ENCODE measurements around the gene CRTC2. TPM values are rescaled to one million over a fixed set of nuclear protein-coding genes. Genes with fewer than 3 reads are reported as not detected.

Gene CRTC2
- total and polyA plus RNA-seq, 2 of the 4 experiments (the other 2 are of a cell fraction): 2.7 to 20.1 TPM

DNA sequence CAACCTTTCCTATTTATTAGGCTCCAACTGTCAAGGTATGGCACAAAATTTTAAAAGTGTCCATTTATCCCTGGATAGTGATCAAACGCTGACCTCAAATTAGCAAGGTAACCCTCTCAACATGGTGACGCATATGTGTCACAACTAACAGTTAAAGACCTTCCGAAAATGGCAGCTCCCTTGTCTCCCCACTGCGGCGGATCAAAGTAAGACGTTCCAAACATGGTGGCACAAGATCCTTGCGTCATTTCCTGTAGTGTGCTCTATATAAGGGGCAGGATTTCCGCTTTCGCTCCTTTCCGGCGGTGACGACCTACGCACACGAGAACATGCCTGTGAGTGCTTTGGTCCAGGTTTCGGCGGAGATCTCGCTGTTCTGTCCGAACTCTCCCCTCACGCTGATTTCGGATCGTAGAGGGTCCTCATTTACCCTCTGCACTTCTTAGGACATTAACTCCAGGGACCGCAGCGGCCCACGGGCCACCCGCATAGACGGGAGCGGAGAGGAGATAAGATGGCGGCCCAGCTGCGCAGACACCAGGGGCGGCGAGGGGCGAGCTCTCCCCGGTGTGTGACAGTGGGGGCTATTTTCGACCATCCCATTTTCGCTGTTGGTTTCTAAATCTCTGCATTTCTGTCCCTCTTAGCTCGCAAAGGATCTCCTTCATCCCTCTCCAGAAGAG is 32.2 kb upstream of the CRTC2 start, which contains the start of gene RPS27 (continued):
- TF ChIP-seq RCOR1 (IDR thresholded peaks at IDR 0.05; ENCODE audit: insufficient replicate concordance, low read length) (no peak), FOS (IDR thresholded peaks at IDR 0.05; ENCODE audit: low read depth, low read length) (peak; percentile 47; the same call in 1 of the 2 replicates), NFE2L2 (IDR thresholded peaks at IDR 0.05; ENCODE audit: low read depth, low read length) (no peak; the same call in 1 of the 2 replicates)

DNA sequence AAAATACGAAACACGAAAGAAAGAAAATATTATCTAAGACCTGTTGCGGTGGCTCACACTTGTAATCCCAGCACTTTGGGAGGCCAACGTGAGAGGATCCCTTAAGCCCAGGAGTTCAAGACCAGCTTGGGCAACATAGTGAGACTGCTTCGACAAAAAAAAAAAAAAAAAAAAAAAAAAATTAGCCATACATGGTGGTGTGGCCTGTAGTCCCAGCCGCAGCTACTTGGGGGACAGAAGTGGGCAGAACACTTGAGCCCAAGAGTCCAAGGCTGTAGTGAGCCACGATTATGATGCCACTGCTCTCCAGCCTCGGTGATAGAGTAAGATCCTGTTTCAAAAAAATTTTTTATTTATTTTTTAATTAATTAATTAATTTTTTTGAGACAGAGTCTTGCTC is 29.2 kb upstream of the CRTC2 start:
- no peak overlapping the region for H4K91ac ChIP-seq (ENCODE audit: insufficient read depth, low read depth, low read length)
- dilution Hi-C loops (cut with HindIII; ENCODE audit: low sequenced_read_pairs, unreplicated experiment): no loop called here
- POLR2A ChIA-PET (ENCODE audit: unreplicated experiment): no interaction called here
- no peak for TF ChIP-seq CEBPB (IDR thresholded peaks at IDR 0.05; ENCODE audit: low read depth, low read length)
- no peak for TF ChIP-seq RFX5 (IDR thresholded peaks at IDR 0.05; ENCODE audit: low read depth, low read length)
- TF ChIP-seq CHD1 (IDR thresholded peaks at IDR 0.05; ENCODE audit: low read depth, low read length): no peak
- TF ChIP-seq MAZ (IDR thresholded peaks at IDR 0.05; ENCODE audit: borderline replicate concordance, low read depth, low read length): no peak
- TF ChIP-seq RCOR1 (IDR thresholded peaks at IDR 0.05; ENCODE audit: insufficient replicate concordance, low read length): no peak
- no peak for TF ChIP-seq POLR2A (IDR thresholded peaks at IDR 0.05; ENCODE audit: low read depth, low read length)
- TF ChIP-seq, protein P1, sequence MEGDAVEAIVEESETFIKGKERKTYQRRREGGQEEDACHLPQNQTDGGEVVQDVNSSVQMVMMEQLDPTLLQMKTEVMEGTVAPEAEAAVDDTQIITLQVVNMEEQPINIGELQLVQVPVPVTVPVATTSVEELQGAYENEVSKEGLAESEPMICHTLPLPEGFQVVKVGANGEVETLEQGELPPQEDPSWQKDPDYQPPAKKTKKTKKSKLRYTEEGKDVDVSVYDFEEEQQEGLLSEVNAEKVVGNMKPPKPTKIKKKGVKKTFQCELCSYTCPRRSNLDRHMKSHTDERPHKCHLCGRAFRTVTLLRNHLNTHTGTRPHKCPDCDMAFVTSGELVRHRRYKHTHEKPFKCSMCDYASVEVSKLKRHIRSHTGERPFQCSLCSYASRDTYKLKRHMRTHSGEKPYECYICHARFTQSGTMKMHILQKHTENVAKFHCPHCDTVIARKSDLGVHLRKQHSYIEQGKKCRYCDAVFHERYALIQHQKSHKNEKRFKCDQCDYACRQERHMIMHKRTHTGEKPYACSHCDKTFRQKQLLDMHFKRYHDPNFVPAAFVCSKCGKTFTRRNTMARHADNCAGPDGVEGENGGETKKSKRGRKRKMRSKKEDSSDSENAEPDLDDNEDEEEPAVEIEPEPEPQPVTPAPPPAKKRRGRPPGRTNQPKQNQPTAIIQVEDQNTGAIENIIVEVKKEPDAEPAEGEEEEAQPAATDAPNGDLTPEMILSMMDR (conservative IDR thresholded peaks at IDR 0.05; ENCODE audit: low read depth, low read length): no peak
- no peak for TF ChIP-seq MAFK (IDR thresholded peaks at IDR 0.05; ENCODE audit: low read depth, low read length)
- TF ChIP-seq, protein P2, sequence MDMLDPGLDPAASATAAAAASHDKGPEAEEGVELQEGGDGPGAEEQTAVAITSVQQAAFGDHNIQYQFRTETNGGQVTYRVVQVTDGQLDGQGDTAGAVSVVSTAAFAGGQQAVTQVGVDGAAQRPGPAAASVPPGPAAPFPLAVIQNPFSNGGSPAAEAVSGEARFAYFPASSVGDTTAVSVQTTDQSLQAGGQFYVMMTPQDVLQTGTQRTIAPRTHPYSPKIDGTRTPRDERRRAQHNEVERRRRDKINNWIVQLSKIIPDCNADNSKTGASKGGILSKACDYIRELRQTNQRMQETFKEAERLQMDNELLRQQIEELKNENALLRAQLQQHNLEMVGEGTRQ (IDR thresholded peaks at IDR 0.05; ENCODE audit: low read depth, low read length): no peak
- TF ChIP-seq, protein P3, sequence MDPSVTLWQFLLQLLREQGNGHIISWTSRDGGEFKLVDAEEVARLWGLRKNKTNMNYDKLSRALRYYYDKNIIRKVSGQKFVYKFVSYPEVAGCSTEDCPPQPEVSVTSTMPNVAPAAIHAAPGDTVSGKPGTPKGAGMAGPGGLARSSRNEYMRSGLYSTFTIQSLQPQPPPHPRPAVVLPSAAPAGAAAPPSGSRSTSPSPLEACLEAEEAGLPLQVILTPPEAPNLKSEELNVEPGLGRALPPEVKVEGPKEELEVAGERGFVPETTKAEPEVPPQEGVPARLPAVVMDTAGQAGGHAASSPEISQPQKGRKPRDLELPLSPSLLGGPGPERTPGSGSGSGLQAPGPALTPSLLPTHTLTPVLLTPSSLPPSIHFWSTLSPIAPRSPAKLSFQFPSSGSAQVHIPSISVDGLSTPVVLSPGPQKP (IDR thresholded peaks at IDR 0.05; ENCODE audit: borderline replicate concordance, low read depth, low read length): no peak
- TF ChIP-seq MXI1 (IDR thresholded peaks at IDR 0.05; ENCODE audit: borderline replicate concordance, low read depth, low read length): no peak

More for the DNA sequence above, 29.2 kb upstream of the CRTC2 start:
- Histone ChIP-seq H2BK15ac (ENCODE audit: low read depth, low read length) (no peak overlapping the region), H3K79me1 (ENCODE audit: low read depth in 1 of 2, low read length in 2 of 2) (peaks cover 37 to 53% of the 10 kb centered on the region in 2 experiments), H3K9ac (ENCODE audit: low read depth, low read length) (no peak overlapping the region), H3K27ac (ENCODE audit: insufficient read depth, low read length) (no peak overlapping the region), H3K4me1 (ENCODE audit: control insufficient read depth, insufficient read depth, low read length) (peaks cover 6% of the 10 kb centered on the region), H2BK20ac (ENCODE audit: low read depth, low read length) (no peak overlapping the region), H3K27me3 (ENCODE audit: control insufficient read depth, insufficient read depth, low read length) (no peaks in the 10 kb centered on the region), H4K5ac (ENCODE audit: low read depth, low read length) (no peak overlapping the region), H3K56ac (ENCODE audit: extremely low read depth, insufficient read depth, low read length) (no peak overlapping the region), H3K4ac (ENCODE audit: low read depth, low read length) (no peak overlapping the region), H2BK120ac (ENCODE audit: low read depth, low read length) (no peak overlapping the region), H4K20me1 (ENCODE audit: insufficient read depth, low read length) (peaks cover 9% of the 10 kb centered on the region; the same call in 1 of the 2 replicates), H3K4me2 (ENCODE audit: low read depth, low read length) (no peak overlapping the region), H4K8ac (ENCODE audit: low read depth in 2 of 2, low read length in 2 of 2) (no peak overlapping the region), H2AK5ac (ENCODE audit: low read depth, low read length) (no peak overlapping the region), H2BK5ac (ENCODE audit: low read depth, low read length, poor library complexity, severe bottlenecking) (no peak overlapping the region), H3K14ac (replicated peaks; ENCODE audit: low read depth, low read length) (no peak overlapping the region), H2AFZ (replicated peaks; ENCODE audit: low read length, poor library complexity) (no peak overlapping the region), H3K4me3 (ENCODE audit: insufficient read depth, low read depth, low read length) (no peak overlapping the region), H3K36me3 (ENCODE audit: control insufficient read depth, insufficient read depth, low read length) (peaks cover 16% of the 10 kb centered on the region), H3K18ac (ENCODE audit: low read depth, low read length) (no peak overlapping the region), H3K23ac (ENCODE audit: low read depth, low read length) (no peak overlapping the region), H3K9me3 (ENCODE audit: control insufficient read depth, insufficient read depth, low read length) (no peaks in the 10 kb centered on the region), H3K9me1 (ENCODE audit: insufficient read depth, low read length) (peaks cover 9% of the 10 kb centered on the region), H2AK9ac (replicated peaks; ENCODE audit: low read depth, low read length, poor library complexity) (no peak overlapping the region)
- in situ Hi-C loops (cut with MboI; ENCODE audit: low sequenced_read_pairs): no loop called here
- 100% methylated on average over 1 of the region's 8 CpGs; no CpG with 5 or more reads in 1 of the 2 experiments for WGBS, 2 experiments (ENCODE audit: extremely low coverage in 2 of 2, insufficient read length in 1 of 2)
- CTCF ChIA-PET: interaction anchor here (0.7 to 1.0 kb wide), 2 partner anchors 20 to 138 kb away, joined by 3 to 4 read pairs; partner anchors contain the start of gene CREB3L4
- ATAC-seq (ENCODE audit: low read depth) (no peak), DNase-seq (no peak)
- no TSS peak for BruUV-seq (replicated peaks)
- intact Hi-C loops (cut with micrococcal nuclease): loop anchor here (2.0 to 10.0 kb wide), 2 partner anchors 25 to 483 kb away; partner anchors contain the start of gene SLC39A1

Data from IMR-90 (cell line).